ENCODE results near the gene CFLAR.
"Not testable (repeated sequence)": the region's sequence is repeated elsewhere in the genome, so short reads cannot be mapped to it uniquely, and the experiment has no call there.

CFLAR gene

GRCh38 chr2:201116115-201116958 lies at the start of gene CFLAR:
Gene CFLAR (plus strand): TSS chr2:201116164. CDS start chr2:201129866, 13,702 bp downstream.
- FAIRE-seq, result no peak

- no peak for FAIRE-seq
Observed at GRCh38 chr2:201070948-201071478, 45.0 kb upstream of the CFLAR start.

GRCh38 chr2:201071479-201072200 lies 44.3 kb upstream of the CFLAR start, which contains the start of the genes HYCC2 and NDUFB3:
Gene HYCC2 (minus strand): TSS chr2:201071671. CDS start chr2:201024009, 47,662 bp downstream.
Gene NDUFB3 (plus strand): TSS chr2:201072001. CDS start chr2:201078883, 6,882 bp downstream.
- peak; percentile 36 for FAIRE-seq

- no peak for FAIRE-seq
Observed at GRCh38 chr2:201072201-201072530, 43.8 kb upstream of the CFLAR start.

DNA sequence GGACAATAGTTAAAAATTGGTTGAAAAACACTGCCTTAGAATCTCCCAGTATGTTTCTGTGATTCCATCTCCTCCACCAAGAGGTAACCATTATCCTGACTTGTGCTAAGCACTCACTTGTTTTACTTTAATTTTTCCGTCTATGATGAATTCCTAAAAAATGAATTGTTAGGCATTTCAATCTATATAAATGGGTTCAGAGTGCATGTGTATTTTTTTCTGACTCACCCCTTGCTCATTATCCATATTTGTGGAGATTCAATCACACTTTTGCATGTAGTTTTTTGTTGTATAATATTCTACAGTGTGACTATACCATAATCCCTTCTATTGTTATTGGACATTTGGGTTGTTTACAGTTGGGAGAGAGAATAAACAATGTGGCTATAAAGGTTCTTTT lies 42.9 kb upstream of the CFLAR start:
- no peak for FAIRE-seq

DNA sequence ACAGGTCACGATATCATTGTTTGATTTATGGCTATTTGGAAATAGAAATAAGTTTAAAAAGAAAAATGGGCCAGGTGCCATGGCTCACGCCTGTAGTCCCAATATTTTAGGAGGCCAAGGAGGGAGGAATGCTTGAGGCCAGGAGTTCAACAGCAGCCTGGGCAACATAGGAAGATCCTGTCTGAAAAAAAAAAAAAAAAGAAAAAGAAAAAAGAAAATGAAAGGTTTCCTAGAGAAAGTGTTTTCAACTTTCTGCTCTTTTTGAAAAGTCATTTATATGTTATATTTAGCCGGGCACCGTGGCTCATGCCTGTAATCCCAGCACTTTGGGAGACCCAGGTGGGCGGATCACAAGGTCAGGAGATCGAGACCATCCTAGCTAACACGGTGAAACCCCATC lies 41.0 kb upstream of the CFLAR start:
- no peak for FAIRE-seq

GRCh38 chr2:201084863-201085262 lies 31.1 kb upstream of the CFLAR start:
- FAIRE-seq, result no peak

GRCh38 chr2:201090574-201090973 lies 25.4 kb upstream of the CFLAR start:
- FAIRE-seq, result no peak

GRCh38 chr2:201093573-201093972 lies 22.4 kb upstream of the CFLAR start:
- FAIRE-seq, result no peak

- FAIRE-seq, result no peak
Observed at GRCh38 chr2:201100497-201100896, 15.5 kb upstream of the CFLAR start.

DNA sequence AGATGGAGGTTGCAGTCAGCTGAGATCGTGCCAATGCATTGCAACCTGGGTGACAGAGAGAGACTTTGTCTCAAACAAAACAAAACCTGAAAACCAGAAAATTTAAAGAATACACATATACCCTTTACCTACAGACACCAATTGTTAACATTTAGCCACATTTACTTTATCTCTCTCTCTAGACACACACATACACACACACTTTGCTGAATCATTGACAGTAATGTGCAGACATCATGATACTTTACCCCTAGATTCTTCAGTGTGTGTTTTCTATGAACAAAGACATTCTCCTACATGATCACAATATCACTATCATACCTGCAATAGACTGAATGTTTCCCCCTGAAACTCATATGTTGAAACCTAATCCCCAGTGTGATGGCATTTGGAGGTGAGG lies 10.2 kb upstream of the CFLAR start:
- no peak for FAIRE-seq

GRCh38 chr2:201107624-201108023 lies 8.3 kb upstream of the CFLAR start:
- FAIRE-seq, result no peak

DNA sequence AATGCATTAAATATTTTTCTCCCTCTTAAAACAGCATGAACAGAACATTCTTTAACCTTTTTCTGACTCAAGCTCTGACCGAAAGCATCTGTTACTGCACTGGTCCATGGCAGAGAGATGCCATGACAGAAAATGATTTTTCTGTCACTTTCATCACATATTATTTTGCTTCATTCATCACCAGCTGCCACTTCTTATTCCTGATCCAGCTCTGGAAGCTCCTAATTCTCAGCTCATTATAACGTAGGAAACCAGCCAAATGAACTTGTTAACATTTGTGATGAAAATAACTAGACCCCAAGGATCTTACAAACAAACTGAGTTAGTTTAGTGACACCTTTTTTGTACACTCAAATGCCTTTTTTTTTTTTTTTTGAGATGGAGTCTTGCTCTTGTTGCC lies 7.6 kb upstream of the CFLAR start:
- FAIRE-seq, result no peak

DNA sequence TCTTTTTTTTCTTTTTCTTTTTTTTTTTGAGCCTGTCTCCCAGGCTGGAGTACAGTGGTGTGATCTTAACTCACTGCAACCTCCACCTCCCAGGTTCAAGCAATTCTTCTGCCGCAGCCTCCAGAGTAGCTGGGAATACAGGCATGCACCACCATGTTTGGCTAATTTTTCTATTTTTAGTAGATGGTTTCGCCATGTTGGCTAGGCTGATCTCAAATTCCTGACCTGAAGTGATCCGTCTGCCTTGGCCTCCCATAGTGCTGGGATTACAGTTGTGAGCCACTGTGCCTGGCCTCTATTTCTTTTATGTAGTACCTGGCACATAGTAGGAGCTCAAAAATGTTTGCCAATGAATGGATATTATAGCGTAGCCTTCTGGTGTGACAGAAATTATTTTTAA lies 6.8 kb upstream of the CFLAR start:
- FAIRE-seq, result no peak

GRCh38 chr2:201110615-201111014 lies 5.3 kb upstream of the CFLAR start:
- no peak for FAIRE-seq

GRCh38 chr2:201111096-201111495 lies 4.9 kb upstream of the CFLAR start:
- no peak for FAIRE-seq

GRCh38 chr2:201114350-201114749 lies 1.6 kb upstream of the CFLAR start:
- FAIRE-seq, result no peak

DNA sequence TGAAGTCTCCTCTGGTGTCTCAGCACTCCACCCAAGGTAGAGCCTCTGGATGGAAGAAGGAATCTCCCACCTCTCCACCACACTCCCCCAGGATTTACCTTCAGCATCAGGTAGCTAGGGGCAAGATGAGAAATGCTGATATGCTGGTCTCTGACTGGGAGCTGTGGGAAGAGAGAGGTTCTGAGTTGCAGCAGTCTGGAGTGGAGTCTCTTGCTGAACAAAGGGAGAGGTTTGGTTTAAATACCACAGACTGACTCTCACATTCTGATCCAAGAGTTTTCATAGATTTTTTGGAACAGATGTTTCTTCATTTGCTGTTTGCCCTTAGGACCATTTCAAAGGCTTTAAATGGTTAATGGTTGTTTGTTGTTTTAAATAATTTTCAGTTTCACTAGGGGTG lies 1.1 kb upstream of the CFLAR start:
- no peak for FAIRE-seq

DNA sequence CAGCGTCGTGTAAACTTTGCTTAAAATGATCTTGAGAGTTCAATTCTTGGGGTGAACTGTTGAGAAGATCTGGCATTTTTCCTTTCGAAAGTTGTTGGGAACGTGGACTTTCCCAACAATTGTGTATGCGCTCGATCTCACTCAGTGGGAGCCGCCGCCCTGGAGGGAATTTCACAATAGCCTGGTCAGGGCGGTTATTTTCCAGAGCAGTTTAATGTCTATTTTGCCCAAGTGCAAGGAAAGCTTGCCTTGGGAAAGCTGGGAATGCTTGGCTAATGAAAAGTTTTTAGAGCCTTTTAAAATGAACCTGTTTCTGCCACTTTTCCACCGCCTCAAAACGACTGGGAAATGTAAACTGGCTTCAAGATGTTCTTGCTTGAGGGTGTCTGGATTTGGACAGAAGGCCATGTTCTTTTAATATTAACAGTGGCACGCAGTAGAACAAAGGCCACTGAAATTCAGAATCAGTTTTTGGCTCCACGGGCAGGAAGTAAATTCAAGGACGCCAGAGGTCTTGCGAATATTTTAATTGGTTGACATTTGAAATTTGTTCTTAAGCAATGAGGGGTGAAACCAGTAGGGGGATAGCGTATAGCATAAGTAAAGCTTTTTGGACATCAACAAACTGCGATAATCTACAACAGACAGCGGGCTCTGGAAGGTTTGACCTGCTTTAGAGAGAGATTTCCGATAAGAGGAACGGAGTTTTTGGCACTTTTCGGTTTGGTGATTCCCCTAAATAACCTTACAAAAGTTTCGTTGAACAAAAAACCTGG lies 1.2 kb downstream of the CFLAR start:
- FAIRE-seq, result no peak

DNA sequence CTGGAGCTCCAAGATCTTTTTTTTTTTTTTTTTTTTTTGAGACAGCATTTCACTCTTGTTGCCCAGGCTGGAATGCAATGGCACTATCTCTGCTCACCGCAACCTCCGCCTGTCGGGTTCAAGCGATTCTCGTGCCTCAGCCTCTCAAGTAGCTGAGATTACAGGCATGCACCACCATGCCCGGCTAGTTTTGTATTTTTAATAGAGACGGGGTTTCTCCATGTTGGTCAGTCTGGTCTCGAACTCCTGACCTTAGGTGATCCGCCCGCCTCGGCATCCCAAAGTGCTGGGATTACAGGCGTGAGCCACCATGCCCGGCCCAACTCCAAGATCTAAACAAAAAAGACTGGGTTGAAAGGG lies 1.8 kb downstream of the CFLAR start:
- not testable (repeated sequence) for FAIRE-seq

- FAIRE-seq, result no peak
Observed at GRCh38 chr2:201118121-201118960, 2.4 kb downstream of the CFLAR start.

Measured in TTC549 (cell line).